HG03025 (cell line): Measurements from ENCODE around the gene AOC1.

Experiments
- ATAC-seq: cut with Tn5 transposase; IDR thresholded peaks from one replicate; pipeline ENCODE4 v1.9.1; 2021; ENCODE audit warnings: mild to moderate bottlenecking, moderate library complexity; ENCODE audit not compliant: unreplicated experiment, low FRiP score

Gene AOC1

GRCh38 chr7:150830937-150831336, 21.4 kb upstream of the AOC1 start:
- no peak for ATAC-seq

- ATAC-seq: no peak
Observed at GRCh38 chr7:150831851-150832250, 20.5 kb upstream of the AOC1 start.

- ATAC-seq: no peak
Observed at GRCh38 chr7:150835019-150835418, 17.3 kb upstream of the AOC1 start.

GRCh38 chr7:150835702-150836280, 16.5 kb upstream of the AOC1 start:
- ATAC-seq: no peak

GRCh38 chr7:150838965-150839650, 13.2 kb upstream of the AOC1 start:
- no peak for ATAC-seq

- no peak for ATAC-seq
Observed at GRCh38 chr7:150842018-150842417, 10.3 kb upstream of the AOC1 start.

- ATAC-seq: no peak
Observed at GRCh38 chr7:150842716-150843115, 9.6 kb upstream of the AOC1 start.

- no peak for ATAC-seq
Observed at GRCh38 chr7:150845421-150845861, 6.9 kb upstream of the AOC1 start.

GRCh38 chr7:150846291-150847115, 5.8 kb upstream of the AOC1 start:
- no peak for ATAC-seq

GRCh38 chr7:150847536-150847935, 4.8 kb upstream of the AOC1 start:
- ATAC-seq: no peak

- ATAC-seq: no peak
Observed at GRCh38 chr7:150848111-150848510, 4.2 kb upstream of the AOC1 start.

GRCh38 chr7:150848561-150849115, 3.7 kb upstream of the AOC1 start:
- no peak for ATAC-seq

- no peak for ATAC-seq
Observed at GRCh38 chr7:150849204-150849775, 3.0 kb upstream of the AOC1 start.

- ATAC-seq: no peak
Observed at GRCh38 chr7:150850273-150850672, 2.0 kb upstream of the AOC1 start.

GRCh38 chr7:150851492-150852370, 586 bp upstream of the AOC1 start:
- ATAC-seq: no peak

- no peak for ATAC-seq
Observed at GRCh38 chr7:150854066-150855000, 2.0 kb downstream of the AOC1 start.

GRCh38 chr7:150855046-150855445, 2.7 kb downstream of the AOC1 start:
- no peak for ATAC-seq

GRCh38 chr7:150855476-150856302, 3.4 kb downstream of the AOC1 start:
- ATAC-seq: no peak
